PC-9 (cell line): ENCODE results near the gene BCAR1.

Experiments used
- CTCF ChIP-seq: fragments of 200-600 bp; sonication (generic); conservative IDR thresholded peaks from 2 replicates; pipeline ENCODE4 v1.6.1; 2017; ENCODE audit warnings: mixed run types, antibody characterized with exemption, mild to moderate bottlenecking, moderate library complexity
- EZH2 ChIP-seq: fragments of 200-600 bp; sonication (generic); IDR thresholded peaks from 2 replicates; pipeline ENCODE4 v1.8.0; 2017; ENCODE audit warnings: antibody characterized with exemption, low read depth

GRCh38 chr16:75206749-75207451 is 44.5 kb downstream of the BCAR1 start, which contains the start of gene CTRB2:
- TF ChIP-seq CTCF (no peak), EZH2 (no peak)
